DMS153 (cell line): ENCODE data around the gene CX3CL1.
"Not testable (repeated sequence)": the region's sequence is repeated elsewhere in the genome, so short reads cannot be mapped to it uniquely, and the experiment has no call there.

Source experiments
- DNase-seq: peaks from one replicate; lab custom pipeline; 2025; lab: John Stamatoyannopoulos, UW

Gene CX3CL1

DNA sequence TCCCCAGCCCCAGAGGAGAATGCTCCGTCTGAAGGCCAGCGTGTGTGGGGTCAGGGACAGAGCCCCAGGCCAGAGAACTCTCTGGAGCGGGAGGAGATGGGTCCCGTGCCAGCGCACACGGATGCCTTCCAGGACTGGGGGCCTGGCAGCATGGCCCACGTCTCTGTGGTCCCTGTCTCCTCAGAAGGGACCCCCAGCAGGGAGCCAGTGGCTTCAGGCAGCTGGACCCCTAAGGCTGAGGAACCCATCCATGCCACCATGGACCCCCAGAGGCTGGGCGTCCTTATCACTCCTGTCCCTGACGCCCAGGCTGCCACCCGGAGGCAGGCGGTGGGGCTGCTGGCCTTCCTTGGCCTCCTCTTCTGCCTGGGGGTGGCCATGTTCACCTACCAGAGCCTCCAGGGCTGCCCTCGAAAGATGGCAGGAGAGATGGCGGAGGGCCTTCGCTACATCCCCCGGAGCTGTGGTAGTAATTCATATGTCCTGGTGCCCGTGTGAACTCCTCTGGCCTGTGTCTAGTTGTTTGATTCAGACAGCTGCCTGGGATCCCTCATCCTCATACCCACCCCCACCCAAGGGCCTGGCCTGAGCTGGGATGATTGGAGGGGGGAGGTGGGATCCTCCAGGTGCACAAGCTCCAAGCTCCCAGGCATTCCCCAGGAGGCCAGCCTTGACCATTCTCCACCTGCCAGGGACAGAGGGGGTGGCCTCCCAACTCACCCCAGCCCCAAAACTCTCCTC, 10.4 kb downstream of the CX3CL1 start:
- DNase-seq = no peak

DNA sequence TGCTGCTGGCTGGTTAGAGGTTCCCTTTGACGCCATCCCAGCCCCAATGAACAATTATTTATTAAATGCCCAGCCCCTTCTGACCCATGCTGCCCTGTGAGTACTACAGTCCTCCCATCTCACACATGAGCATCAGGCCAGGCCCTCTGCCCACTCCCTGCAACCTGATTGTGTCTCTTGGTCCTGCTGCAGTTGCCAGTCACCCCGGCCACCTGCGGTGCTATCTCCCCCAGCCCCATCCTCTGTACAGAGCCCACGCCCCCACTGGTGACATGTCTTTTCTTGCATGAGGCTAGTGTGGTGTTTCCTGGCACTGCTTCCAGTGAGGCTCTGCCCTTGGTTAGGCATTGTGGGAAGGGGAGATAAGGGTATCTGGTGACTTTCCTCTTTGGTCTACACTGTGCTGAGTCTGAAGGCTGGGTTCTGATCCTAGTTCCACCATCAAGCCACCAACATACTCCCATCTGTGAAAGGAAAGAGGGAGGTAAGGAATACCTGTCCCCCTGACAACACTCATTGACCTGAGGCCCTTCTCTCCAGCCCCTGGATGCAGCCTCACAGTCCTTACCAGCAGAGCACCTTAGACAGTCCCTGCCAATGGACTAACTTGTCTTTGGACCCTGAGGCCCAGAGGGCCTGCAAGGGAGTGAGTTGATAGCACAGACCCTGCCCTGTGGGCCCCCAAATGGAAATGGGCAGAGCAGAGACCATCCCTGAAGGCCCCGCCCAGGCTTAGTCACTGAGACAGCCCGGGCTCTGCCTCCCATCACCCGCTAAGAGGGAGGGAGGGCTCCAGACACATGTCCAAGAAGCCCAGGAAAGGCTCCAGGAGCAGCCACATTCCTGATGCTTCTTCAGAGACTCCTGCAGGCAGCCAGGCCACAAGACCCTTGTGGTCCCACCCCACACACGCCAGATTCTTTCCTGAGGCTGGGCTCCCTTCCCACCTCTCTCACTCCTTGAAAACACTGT, 11.3 kb downstream of the CX3CL1 start:
- no peak for DNase-seq

- no peak for DNase-seq
These were observed 12.2 kb downstream of the CX3CL1 start for GRCh38 chr16:57384248-57385070.

DNA sequence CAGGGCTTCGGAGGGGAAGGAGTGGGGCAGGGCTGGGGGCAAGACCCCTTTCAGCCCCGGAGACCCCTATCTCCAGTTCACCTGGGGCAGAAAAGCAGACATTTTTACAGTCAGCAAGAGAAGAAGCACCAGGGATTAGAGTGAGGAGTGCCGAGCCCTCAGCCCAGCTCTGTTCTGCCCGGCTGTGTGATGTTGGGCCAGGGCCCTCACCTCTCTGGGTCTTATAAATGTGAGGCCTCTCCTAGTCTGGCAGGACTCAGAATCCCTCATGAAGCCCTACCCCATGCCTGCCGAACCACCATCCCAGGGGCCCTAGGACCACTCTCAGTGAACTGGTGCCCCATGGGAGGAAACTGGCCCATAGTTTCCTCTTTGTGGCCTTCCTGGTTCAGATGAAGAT, 12.8 kb downstream of the CX3CL1 start:
- DNase-seq = no peak

DNA sequence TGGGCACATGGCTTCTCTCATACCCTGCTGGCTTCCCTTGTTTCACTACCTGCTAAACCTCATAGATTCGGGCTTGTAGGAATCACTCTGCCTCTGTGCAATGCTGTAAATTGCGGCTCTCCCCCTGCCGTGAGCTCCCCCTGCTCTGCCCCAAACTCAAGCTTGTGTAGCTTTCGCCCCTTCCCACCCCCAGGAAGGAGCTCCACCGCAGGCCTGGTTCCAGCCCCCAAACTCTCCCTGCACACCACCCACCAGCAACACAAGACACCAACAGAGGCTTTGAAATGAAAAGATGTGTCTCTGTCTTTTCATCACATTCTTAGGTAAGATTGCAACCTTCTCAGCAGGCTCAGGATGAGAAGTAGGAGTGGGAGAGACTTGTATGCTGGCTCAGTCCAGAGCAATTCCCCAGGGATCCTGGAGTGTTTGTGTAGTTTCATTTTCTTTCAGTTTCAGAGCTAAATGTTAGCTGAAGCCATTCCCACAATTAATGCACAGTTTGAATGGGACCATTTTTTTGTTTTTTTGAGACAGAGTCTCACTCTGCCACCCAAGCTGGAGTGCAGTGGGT, 14.2 kb downstream of the CX3CL1 start:
- DNase-seq = no peak

GRCh38 chr16:57387598-57388354, 15.5 kb downstream of the CX3CL1 start:
- DNase-seq = no peak

DNA sequence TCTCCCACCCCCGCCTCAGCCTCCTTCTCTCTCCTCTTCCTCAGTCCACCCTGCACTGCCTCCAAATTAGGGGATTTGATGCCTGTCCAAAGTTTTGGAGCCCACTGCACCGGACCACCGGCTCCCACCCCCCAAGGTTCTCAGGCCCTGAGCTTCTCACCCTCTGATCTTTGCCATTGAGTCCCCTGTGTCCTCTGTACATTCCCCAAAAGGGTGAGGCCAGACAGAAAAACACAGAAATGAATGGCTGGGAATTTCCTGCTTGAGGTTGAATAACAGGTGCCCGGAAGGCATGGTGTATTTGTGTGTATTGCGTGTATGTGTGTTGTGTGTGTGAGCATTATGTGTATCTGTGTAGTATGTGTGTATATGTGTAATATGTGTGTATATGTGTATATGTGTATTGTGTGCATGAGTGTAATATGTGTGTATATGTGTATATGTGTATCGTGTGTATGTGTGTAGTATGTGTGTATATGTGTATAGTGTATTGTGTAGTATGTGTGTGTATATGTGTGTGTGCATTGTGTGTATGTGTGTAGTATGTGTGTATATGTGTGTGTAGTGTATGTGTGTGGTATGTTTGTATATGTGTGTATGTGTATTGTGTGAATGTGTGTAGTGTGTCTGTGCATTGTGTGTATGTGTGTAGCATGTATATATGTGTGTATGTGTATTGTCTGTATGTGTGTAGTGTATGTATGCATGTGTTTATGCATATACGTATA, 16.2 kb downstream of the CX3CL1 start:
- DNase-seq = no peak

DNA sequence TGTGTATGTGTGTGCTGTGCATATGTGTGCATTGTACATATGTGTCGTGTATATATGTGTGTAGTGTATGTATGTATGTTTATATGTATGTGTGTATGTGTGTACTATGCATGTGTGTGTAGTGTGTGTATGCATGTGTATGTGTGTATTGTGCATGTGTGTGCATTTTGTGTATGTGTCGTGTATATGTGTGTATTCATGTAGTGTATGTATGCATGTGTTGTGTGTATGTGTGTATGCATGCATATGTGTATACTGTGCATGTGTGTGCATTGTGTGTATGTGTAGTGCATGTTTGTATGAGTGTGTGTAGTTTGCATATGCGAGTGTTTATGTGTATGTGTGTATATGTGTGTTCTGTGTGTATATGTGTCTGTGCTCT, 16.8 kb downstream of the CX3CL1 start:
- no peak for DNase-seq

DNA sequence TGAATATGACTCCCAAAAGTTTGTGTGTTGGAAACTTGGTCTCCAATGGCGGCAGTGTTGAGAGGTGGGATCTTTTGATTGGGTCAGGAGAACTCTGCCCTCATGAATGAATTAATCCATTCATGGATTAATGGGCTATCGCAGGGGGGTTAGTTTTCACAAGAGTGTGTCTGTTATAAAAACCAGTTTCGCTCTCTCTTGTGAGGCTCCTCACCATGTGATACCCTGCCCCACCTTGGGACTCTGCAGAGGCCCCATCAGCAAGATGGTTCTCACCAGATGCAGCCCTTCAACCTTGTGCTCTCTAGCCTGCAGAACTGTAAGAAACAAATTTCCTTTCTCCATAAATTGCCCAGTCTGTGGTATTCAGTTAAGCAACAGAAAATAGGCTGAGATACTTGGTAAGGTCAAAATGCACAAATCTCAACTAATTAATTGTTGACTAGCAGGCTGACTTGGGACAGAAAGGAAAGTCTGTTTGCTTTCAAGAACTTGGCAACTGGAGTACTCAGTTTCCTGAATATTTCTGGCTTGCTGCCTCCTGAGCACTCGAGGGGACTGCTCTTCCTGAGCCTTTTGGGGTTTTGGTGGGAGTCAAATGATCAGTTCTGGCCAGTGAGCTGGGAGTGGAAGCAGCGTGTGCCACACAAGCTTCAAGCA, 18.5 kb downstream of the CX3CL1 start:
- DNase-seq = no peak

DNA sequence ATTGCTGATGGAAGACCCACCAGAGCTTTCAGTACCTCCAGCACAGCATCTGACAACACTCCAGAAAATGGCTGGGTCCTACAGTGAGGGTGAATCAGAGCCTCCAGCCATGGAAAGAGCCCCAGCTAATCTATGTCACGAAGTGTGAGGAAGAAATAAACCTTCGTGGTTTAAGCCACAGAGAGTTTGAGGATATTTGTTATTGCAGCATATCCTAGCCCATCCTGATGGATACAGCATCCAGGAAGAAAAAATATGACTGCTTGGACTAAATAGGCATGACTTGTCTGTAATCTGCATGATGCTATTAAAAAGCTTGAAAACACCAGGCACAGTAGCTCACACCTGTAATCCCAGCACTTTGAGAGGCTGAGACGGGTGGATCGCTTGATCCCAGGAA, 19.0 kb downstream of the CX3CL1 start:
- no peak for DNase-seq

GRCh38 chr16:57391708-57392107, 19.4 kb downstream of the CX3CL1 start:
- DNase-seq = no peak

DNA sequence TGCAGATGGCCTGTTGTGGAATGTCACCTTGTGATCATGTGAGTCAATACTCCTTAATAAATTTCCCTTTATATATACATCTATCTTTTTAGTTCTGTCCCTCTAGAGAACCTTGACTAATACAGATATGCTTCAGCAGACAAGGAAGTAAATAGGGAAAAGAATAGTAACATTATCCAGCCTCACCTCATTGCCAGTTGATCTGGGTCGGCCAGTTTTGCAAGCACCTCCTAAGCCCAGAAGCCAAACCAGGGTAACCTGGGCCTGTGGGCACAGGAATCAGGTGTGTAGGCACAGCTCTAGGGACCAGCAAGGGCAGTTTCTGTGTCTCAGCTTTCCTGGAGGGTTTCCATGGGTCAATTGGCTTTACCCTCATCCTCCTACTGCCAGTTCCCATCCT, 20.4 kb downstream of the CX3CL1 start:
- DNase-seq = no peak

- DNase-seq = no peak
These were observed 22.2 kb downstream of the CX3CL1 start for GRCh38 chr16:57394444-57394843.

GRCh38 chr16:57395026-57395425, 22.7 kb downstream of the CX3CL1 start:
- DNase-seq = no peak

GRCh38 chr16:57396786-57397185, 24.5 kb downstream of the CX3CL1 start:
- no peak for DNase-seq

DNA sequence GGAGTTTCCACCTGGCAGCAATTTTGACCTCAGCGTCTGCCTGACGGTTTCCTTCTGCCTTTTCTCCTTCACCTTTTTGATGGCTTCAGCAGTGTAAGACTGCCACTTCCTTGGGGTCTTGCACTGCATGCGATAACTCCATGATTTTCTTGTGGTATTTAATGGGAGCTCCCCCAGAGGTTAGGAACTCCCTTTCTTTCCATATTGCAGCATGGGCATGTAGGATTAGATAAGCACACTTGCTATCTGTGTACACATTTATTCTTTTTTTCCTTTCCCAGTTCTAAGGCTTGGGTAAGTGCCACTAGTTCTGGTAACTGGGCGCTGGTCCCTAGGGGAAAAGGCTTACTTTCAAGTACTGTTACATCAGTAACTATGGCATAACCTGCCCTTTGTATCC, 25.2 kb downstream of the CX3CL1 start:
- DNase-seq = not testable (repeated sequence)

DNA sequence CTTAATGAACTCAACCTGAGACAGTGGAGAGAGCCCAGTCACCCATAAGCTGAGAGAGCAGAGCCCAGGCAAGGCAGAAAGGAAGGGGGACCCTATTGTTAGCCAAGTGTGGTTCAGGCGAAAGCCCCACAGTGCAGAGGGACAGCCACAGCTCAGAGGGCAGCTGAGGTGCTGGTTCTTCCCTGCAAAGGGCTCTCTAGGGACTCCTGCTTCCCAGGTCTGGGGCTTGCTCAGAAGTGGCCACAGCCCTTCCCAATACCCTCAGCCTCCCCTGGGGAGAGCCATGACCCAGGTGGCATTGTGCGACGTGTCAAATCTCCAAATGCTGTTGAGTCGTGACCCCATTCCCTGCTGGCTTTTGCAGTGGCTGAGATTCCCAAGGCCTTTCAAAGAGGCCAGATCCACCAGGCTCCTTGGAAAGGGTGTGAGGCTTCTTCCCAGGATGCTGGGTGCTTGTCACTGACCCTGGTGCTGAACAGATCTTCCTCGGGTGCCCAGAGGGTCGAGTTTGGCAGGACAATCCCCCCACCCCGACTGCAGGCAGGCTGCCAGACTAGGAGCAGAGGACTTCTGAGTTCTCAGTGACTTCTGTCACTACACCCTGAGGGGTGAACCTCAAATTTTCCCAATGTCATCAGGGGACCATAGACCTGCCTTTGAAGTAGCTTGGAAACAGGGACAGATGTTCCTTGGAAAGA, 29.8 kb downstream of the CX3CL1 start:
- no peak for DNase-seq

DNA sequence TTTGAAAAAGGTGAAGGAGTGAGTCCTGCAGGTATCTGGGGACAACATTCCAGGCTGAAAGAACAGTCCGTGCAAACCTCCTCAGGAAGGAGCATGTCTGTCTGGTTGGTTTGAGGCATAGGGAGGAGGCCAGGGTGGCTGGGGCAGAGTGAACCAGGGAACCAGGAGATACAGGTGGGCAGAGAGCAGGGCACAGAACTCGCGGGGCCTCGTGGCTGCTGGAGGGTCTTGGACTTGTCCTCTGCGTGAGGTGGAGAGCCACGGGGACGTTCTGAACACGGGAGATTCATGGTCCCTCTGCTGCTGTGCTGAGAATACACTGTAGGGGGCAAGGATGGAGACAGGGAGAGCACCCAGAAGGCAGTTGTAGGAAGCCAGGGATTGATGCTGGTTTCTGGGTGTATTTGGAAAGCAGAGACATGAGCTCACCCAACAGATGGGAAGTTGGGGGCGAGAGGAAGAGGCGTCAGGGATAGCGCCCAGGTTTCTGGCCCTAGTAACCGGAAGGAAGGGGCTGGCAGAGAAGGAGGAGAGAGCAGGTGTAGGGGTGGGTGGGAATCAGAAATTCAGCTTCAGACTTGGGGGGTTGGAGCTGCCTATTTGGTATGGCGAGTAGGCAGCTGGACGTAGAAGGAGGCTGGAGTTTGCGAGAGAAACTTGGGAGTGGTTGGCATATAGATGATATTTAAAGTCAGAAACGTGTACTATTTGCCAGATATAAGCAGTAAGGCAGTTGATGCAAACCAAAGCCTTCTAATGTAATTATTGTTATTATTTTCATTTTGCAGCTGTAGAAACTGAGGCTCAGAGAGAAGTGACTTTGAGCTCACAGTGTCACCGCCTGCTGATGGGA, 31.9 kb downstream of the CX3CL1 start, which contains the start of gene CCL17:
Gene CCL17, plus strand, starts transcription at position 803 of the 853 bp plus-strand sequence. CDS start 9,166 bp downstream, outside the sequence.
- no peak for DNase-seq
